Gastrocnemius medialis (tissue), 4 donors: Measurements from ENCODE around the gene TK2. TPM values are rescaled to one million over a fixed set of nuclear protein-coding genes. Genes with fewer than 3 reads are reported as not detected.

Experiments
- ATAC-seq, 2 donors: fragments of 150-250 bp; one replicate each; pipeline ENCODE4 v1.9.1; 2016
- DNase-seq, 2 donors: peaks; one replicate each; pipeline ENCODE4 v3.0.0-alpha.2; 2019
- H3K27ac ChIP-seq, 4 donors: fragments of 200-600 bp; sonication (generic); 1 replicate in 1 of 4; 2 replicates in 3 of 4; pipeline ENCODE4 v1.5.1; 2016 to 2018; ENCODE audit warnings: mild to moderate bottlenecking in 2 of 4, moderate library complexity in 1 of 4
- H3K27me3 ChIP-seq, 3 donors: fragments of 200-600 bp; sonication (generic) in 2 of 3; 1 replicate in 1 of 3; 2 replicates in 2 of 3; pipeline versions ENCODE4 v1.5.1 to v1.6.0; 2016 to 2019; ENCODE audit warnings: mild to moderate bottlenecking in 1 of 3, moderate library complexity in 1 of 3
- H3K36me3 ChIP-seq, 2 donors: fragments of 200-600 bp; sonication (generic) in 1 of 2; one replicate each; pipeline ENCODE4 v1.5.1; 2017 to 2018
- H3K4me1 ChIP-seq, 2 donors: fragments of 200-600 bp; sonication (generic) in 1 of 2; one replicate each; pipeline ENCODE4 v1.5.1; 2016 to 2017; ENCODE audit warnings: mild to moderate bottlenecking in 2 of 2
- H3K4me3 ChIP-seq, 4 donors: fragments of 200-600 bp; sonication (generic) in 3 of 4; 1 replicate in 1 of 4; 2 replicates in 3 of 4; pipeline ENCODE4 v1.5.1; 2016 to 2019; ENCODE audit warnings: mild to moderate bottlenecking in 2 of 4
- H3K9me3 ChIP-seq, 3 donors: fragments of 200-600 bp; sonication (generic) in 2 of 3; 1 replicate in 1 of 3; 2 replicates in 2 of 3; pipeline ENCODE4 v1.5.1; 2016 to 2019
- POLR2A ChIP-seq, 2 donors: fragments of 450-650 bp; IDR thresholded peaks; one replicate each; pipeline ENCODE4 v1.6.1; 2017; ENCODE audit warnings: antibody characterized with exemption in 2 of 2, mild to moderate bottlenecking in 2 of 2, moderate library complexity in 2 of 2
- in situ Hi-C, 4 donors: fragments of 200-750 bp; cut with MboI; loops; one replicate each; pipeline versions ENCODE4 v1.15.0 to v1.8.0; 2017; ENCODE audit warnings: low sequenced_read_pairs in 4 of 4
- intact Hi-C: fragments of 100-400 bp; cut with DNase I; formaldehyde crosslinking; loops from one replicate; pipeline ENCODE4 v1.15.1; 2023; ENCODE audit warnings: low total_unique reads
- total RNA-seq, 4 donors: library from RNA; depleted of rRNA; stranded (reverse); fragments of >200 nt; gene quantifications; one replicate each; pipeline versions ENCODE4 v1.1.0 to v1.2.3, GENCODE V29; 2016
- TF ChIP-seq, protein P1 (sequence below), 5 experiments: fragments of 450-650 bp in 3 of 5; fragments of 200-600 bp in 2 of 5; sonication (generic) in 2 of 5; IDR thresholded peaks in 4 of 5; conservative IDR thresholded peaks in 1 of 5; 1 replicate in 4 of 5; 2 replicates in 1 of 5; pipeline ENCODE4 v1.5.1; 2016 to 2019; ENCODE audit warnings: antibody characterized with exemption in 5 of 5, mild to moderate bottlenecking in 3 of 5, moderate library complexity in 3 of 5

The TK2 gene
- total RNA-seq, 4 donors from 2014 or later: 10.6 to 22.7 (median 15.5) TPM

DNA sequence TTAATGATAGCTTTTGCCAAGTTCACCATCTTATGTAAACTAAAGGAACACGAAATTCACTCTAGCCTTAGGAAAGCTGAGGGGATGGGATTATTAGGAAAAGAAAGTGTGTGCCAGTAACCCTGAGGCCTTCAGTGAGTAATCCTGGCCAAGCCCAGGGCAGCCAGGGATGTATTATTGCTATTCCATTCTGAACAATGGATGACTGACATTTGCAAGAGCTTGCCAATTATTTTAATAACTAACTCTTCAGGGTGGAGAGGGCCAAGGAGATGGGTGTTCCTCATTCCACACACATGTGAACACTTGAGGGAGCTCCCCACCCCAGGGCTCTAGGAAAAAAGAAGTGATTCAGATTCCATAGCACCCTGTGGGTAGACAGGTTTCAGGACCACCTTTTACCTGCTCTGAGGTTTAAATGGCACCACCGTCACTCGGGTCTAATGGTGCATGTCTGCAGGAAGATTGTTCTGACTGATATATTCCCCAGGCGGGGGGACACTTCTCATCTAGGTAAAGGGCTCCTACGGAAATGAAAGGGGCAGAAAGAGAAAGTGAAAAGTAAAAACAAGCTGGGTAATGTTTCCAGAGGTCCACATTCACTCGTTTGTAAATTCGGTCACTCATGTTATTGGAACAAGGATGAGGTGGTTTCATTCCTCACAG is 41.5 kb downstream of the TK2 start:
- intact Hi-C loops: no loop called here
- DNase-seq (peak in 1 of 2 donors; percentile 11), ATAC-seq (peak in 1 of 2 donors; percentile 18)
- Histone ChIP-seq H3K27me3 (no peaks in the 10 kb centered on the region), H3K36me3 (peaks cover 0 to 32% of the 10 kb centered on the region in 2 donors), H3K9me3 (no peaks in the 10 kb centered on the region), H3K27ac (peak overlapping the region in 1 of 4 donors; percentile 11), H3K4me3 (no peak overlapping the region), H3K4me1 (peaks cover 19 to 30% of the 10 kb centered on the region in 2 donors)
- TF ChIP-seq, protein P1, sequence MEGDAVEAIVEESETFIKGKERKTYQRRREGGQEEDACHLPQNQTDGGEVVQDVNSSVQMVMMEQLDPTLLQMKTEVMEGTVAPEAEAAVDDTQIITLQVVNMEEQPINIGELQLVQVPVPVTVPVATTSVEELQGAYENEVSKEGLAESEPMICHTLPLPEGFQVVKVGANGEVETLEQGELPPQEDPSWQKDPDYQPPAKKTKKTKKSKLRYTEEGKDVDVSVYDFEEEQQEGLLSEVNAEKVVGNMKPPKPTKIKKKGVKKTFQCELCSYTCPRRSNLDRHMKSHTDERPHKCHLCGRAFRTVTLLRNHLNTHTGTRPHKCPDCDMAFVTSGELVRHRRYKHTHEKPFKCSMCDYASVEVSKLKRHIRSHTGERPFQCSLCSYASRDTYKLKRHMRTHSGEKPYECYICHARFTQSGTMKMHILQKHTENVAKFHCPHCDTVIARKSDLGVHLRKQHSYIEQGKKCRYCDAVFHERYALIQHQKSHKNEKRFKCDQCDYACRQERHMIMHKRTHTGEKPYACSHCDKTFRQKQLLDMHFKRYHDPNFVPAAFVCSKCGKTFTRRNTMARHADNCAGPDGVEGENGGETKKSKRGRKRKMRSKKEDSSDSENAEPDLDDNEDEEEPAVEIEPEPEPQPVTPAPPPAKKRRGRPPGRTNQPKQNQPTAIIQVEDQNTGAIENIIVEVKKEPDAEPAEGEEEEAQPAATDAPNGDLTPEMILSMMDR (IDR thresholded peaks at IDR 0.05 in 4 of 5, conservative IDR thresholded peaks at IDR 0.05 in 1 of 5): no peak
- TF ChIP-seq POLR2A (IDR thresholded peaks at IDR 0.05): no peak
- in situ Hi-C loops: no loop called here

DNA sequence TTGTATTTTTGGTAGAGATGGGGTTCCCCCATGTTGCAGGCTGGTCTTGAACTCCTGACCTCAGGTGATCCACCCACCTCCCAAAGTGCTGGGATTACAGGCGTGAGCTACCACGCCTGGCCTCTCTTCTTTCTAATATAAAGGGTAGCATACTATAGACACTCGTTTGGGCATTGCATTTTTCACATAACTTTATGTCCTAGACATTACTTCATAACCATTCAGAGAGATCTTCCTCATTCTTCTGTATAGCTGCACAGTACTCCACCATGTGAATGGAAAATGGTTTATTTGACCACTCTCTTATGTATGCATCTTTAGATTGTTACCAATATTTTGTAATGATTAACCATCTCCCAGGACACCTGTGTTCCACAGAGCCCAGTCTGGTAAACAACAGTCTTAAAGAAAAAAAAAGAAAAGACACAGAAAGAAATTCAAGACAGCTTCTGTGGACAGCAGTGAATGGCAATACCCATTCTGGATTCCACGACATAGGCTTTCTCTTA is 42.1 kb downstream of the TK2 start:
- intact Hi-C loops (no loop called here), in situ Hi-C loops (no loop called here)
- Histone ChIP-seq H3K27me3 (no peaks in the 10 kb centered on the region), H3K27ac (peak overlapping the region in 1 of 4 donors; percentile 11), H3K36me3 (peaks cover 0 to 30% of the 10 kb centered on the region in 2 donors), H3K9me3 (no peaks in the 10 kb centered on the region), H3K4me1 (peaks cover 22 to 30% of the 10 kb centered on the region in 2 donors), H3K4me3 (no peak overlapping the region)
- no peak for DNase-seq
- ATAC-seq: no peak
- TF ChIP-seq, protein P1 (IDR thresholded peaks at IDR 0.05 in 4 of 5, conservative IDR thresholded peaks at IDR 0.05 in 1 of 5): no peak
- no peak for TF ChIP-seq POLR2A (IDR thresholded peaks at IDR 0.05)

DNA sequence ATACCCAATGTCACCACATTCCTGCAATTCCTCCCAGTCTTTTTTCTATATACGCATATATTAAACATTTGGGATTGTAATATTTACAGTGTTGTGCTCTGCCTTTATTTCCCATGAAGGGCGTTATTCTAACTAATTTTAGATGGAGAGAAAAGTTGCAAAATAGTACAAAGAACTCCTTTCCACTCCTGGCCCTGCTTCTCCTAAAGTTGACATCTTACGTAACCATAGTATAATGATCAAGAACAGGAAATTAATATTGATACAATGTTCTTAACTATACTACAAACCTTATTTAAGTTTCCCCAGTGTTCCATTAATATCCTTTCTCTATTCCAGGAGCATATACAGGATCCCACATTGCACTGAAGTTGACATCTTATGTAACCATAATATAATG is 46.3 kb downstream of the TK2 start:
- no peak for ATAC-seq
- DNase-seq: no peak
- Histone ChIP-seq H3K27me3 (no peaks in the 10 kb centered on the region), H3K9me3 (no peaks in the 10 kb centered on the region), H3K4me1 (peaks cover 23 to 27% of the 10 kb centered on the region in 2 donors), H3K36me3 (peaks cover 0 to 7% of the 10 kb centered on the region in 2 donors), H3K4me3 (no peak overlapping the region), H3K27ac (peak overlapping the region in 3 of 4 donors; percentile 53 to 89 (median 80))
- in situ Hi-C loops: no loop called here
- intact Hi-C loops: loop anchor here (2.0 kb wide), 1 partner anchor 13 kb away; no protein-coding TSS in a partner anchor
- TF ChIP-seq, protein P1 (IDR thresholded peaks at IDR 0.05 in 4 of 5, conservative IDR thresholded peaks at IDR 0.05 in 1 of 5): no peak
- TF ChIP-seq POLR2A (IDR thresholded peaks at IDR 0.05): no peak

DNA sequence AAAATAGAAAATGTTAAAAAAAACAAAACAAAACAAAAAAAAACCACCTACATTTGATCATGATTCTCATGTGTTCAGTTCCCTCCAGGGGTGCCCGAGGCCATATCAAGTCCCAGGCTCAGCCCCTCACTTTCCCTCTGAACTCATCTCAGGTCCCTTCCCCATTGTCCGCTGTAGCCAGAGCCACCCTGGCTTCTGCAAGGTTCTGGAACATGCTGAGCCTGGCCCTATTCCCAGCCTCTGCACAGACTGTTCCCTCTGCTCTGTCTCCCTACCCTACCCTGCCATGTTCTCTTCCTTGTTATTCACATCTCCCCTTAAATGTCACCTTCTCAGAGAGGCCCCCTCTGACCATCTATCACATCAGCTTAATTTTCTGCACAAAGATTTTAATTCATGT is 46.9 kb downstream of the TK2 start:
- peak overlapping the region; percentile 53 to 89 (median 72) for H3K27ac ChIP-seq

More for the DNA sequence above, 46.9 kb downstream of the TK2 start:
- in situ Hi-C loops (no loop called here), intact Hi-C loops (loop anchor here (2.0 kb wide), 1 partner anchor 14 kb away; no protein-coding TSS in a partner anchor)
- H3K4me3 ChIP-seq: peak overlapping the region in 3 of 4 donors; percentile 5 to 24 (median 7)
- TF ChIP-seq, protein P1 (IDR thresholded peaks at IDR 0.05 in 4 of 5, conservative IDR thresholded peaks at IDR 0.05 in 1 of 5): no peak
- TF ChIP-seq POLR2A (IDR thresholded peaks at IDR 0.05): no peak
- peaks cover 23 to 27% of the 10 kb centered on the region in 2 donors for H3K4me1 ChIP-seq
- H3K9me3 ChIP-seq: no peaks in the 10 kb centered on the region
- H3K27me3 ChIP-seq: no peaks in the 10 kb centered on the region
- peaks cover 0 to under 1% of the 10 kb centered on the region in 2 donors for H3K36me3 ChIP-seq
- peak; percentile 72 to 80 for DNase-seq
- peak; percentile 84 to 87 for ATAC-seq
